ENCODE results near the gene CD69.
"Not testable (repeated sequence)": the region's sequence is repeated elsewhere in the genome, so short reads cannot be mapped to it uniquely, and the experiment has no call there.

The CD69 gene

DNA sequence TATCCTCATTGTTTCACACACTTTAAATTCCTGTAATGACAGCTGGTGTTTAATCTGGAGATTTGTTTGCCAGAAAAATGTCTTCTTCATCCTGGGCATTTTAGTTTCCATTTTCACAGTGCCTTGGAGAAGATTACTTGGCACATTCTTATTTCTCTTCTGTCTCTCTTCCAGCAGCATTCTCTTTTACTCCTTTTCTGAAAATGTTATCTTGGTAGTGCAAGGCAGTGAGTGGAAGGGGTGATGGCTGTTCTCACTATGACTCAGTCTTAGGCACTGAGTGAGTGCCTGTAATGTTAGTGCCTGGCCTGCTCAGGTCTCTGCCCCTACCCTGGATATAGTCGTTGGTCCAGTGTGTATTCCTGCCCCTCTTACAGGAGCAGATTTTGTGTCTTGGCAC, 40.9 kb downstream of the CD69 start:
- Histone ChIP-seq H3K36me3 (ENCODE audit: control insufficient read depth in 1 of 2, insufficient read depth in 2 of 2, low read depth in 1 of 2, low read length in 2 of 2) (no peaks in the 10 kb centered on the region), H3K14ac (ENCODE audit: low read length in 2 of 2) (no peak overlapping the region), H3K4me2 (ENCODE audit: low read length, poor library complexity, severe bottlenecking) (no peak overlapping the region), H3K9ac (ENCODE audit: low read length) (no peak overlapping the region), H3K4ac (ENCODE audit: low read depth in 1 of 2, low read length in 2 of 2) (no peak overlapping the region), H3K4me3 (ENCODE audit: insufficient read depth in 1 of 2, low read depth in 1 of 2, low read length in 2 of 2) (no peak overlapping the region), H3K79me1 (replicated peaks; ENCODE audit: low read length, poor library complexity, severe bottlenecking) (no peaks in the 10 kb centered on the region), H4K8ac (ENCODE audit: low read length) (peak overlapping the region; percentile 55), H3K18ac (ENCODE audit: low read depth in 1 of 2, low read length in 2 of 2) (peak overlapping the region in 1 of 2 experiments; percentile 16), H4K91ac (ENCODE audit: low read length) (peak overlapping the region; percentile 52), H3K4me1 (ENCODE audit: control insufficient read depth, insufficient read depth, low read depth, low read length) (no peaks in the 10 kb centered on the region), H2BK12ac (ENCODE audit: low read length in 2 of 2) (peak overlapping the region in 1 of 2 experiments; percentile 45), H3K27me3 (ENCODE audit: control insufficient read depth in 1 of 2, insufficient read depth in 1 of 2, low read length in 2 of 2) (no peaks in the 10 kb centered on the region), H2BK120ac (ENCODE audit: low read depth, low read length) (no peak overlapping the region), H2AK5ac (ENCODE audit: low read length, severe bottlenecking) (no peak overlapping the region), H3K23ac (ENCODE audit: low read length in 2 of 2) (no peak overlapping the region), H3K27ac (ENCODE audit: low read length, poor library complexity, severe bottlenecking) (no peak overlapping the region), H2BK5ac (ENCODE audit: low read depth, low read length, poor library complexity, severe bottlenecking) (no peak overlapping the region), H2AFZ (ENCODE audit: low read depth, low read length) (no peak overlapping the region), H3K9me3 (ENCODE audit: control insufficient read depth, low read length) (no peaks in the 10 kb centered on the region), H2BK15ac (ENCODE audit: low read depth, poor library complexity, severe bottlenecking) (no peak overlapping the region)
- 83% methylated on average over 1 of the region's 1 CpG for WGBS
- peak; percentile 14 for DNase-seq

DNA sequence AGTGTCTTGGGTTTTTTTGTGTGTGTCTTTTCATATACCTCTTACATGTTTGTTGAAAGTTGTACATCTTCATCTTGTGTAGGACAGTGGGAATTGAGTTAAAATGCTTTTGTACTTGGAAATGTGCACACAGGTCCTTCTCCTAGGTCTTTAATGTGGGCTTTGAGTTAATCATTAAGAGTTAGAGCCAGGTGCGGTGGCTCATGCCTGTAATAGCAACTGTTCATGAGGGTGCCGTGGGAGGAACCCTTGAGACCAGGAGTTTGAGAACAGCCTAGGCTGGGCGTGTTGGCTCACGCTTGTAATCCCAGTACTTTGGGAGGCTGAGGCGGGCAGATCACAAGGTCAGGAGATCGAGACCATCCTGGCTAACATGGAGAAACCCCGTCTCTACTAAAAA, 41.7 kb downstream of the CD69 start:
- no peak overlapping the region for H2AFZ ChIP-seq (ENCODE audit: low read depth, low read length)
- H4K91ac ChIP-seq (ENCODE audit: low read length), result no peak overlapping the region
- H2BK12ac ChIP-seq (ENCODE audit: low read length in 2 of 2), result no peak overlapping the region
- no peak overlapping the region for H3K4me2 ChIP-seq (ENCODE audit: low read length, poor library complexity, severe bottlenecking)
- no peak for DNase-seq
- no peak overlapping the region for H2AK5ac ChIP-seq (ENCODE audit: low read length, severe bottlenecking)
- H3K9me3 ChIP-seq (ENCODE audit: control insufficient read depth, low read length), result no peaks in the 10 kb centered on the region
- H3K36me3 ChIP-seq (ENCODE audit: control insufficient read depth in 1 of 2, insufficient read depth in 2 of 2, low read depth in 1 of 2, low read length in 2 of 2), result no peaks in the 10 kb centered on the region
- no peak overlapping the region for H3K4ac ChIP-seq (ENCODE audit: low read depth in 1 of 2, low read length in 2 of 2)
- no peaks in the 10 kb centered on the region for H3K4me1 ChIP-seq (ENCODE audit: control insufficient read depth, insufficient read depth, low read depth, low read length)
- 97% methylated on average over 7 of the region's 7 CpGs for WGBS
- H3K9ac ChIP-seq (ENCODE audit: low read length), result no peak overlapping the region
- no peak overlapping the region for H4K8ac ChIP-seq (ENCODE audit: low read length)
- H3K27ac ChIP-seq (ENCODE audit: low read length, poor library complexity, severe bottlenecking), result no peak overlapping the region
- no peak overlapping the region for H3K18ac ChIP-seq (ENCODE audit: low read depth in 1 of 2, low read length in 2 of 2)
- H2BK5ac ChIP-seq (ENCODE audit: low read depth, low read length, poor library complexity, severe bottlenecking), result no peak overlapping the region
- H3K23ac ChIP-seq (ENCODE audit: low read length in 2 of 2), result no peak overlapping the region
- H2BK120ac ChIP-seq (ENCODE audit: low read depth, low read length), result no peak overlapping the region
- H3K27me3 ChIP-seq (ENCODE audit: control insufficient read depth in 1 of 2, insufficient read depth in 1 of 2, low read length in 2 of 2), result no peaks in the 10 kb centered on the region
- H3K14ac ChIP-seq (ENCODE audit: low read length in 2 of 2), result no peak overlapping the region
- H2BK15ac ChIP-seq (ENCODE audit: low read depth, poor library complexity, severe bottlenecking), result no peak overlapping the region
- no peak overlapping the region for H3K4me3 ChIP-seq (ENCODE audit: insufficient read depth in 1 of 2, low read depth in 1 of 2, low read length in 2 of 2)
- no peaks in the 10 kb centered on the region for H3K79me1 ChIP-seq (replicated peaks; ENCODE audit: low read length, poor library complexity, severe bottlenecking)

DNA sequence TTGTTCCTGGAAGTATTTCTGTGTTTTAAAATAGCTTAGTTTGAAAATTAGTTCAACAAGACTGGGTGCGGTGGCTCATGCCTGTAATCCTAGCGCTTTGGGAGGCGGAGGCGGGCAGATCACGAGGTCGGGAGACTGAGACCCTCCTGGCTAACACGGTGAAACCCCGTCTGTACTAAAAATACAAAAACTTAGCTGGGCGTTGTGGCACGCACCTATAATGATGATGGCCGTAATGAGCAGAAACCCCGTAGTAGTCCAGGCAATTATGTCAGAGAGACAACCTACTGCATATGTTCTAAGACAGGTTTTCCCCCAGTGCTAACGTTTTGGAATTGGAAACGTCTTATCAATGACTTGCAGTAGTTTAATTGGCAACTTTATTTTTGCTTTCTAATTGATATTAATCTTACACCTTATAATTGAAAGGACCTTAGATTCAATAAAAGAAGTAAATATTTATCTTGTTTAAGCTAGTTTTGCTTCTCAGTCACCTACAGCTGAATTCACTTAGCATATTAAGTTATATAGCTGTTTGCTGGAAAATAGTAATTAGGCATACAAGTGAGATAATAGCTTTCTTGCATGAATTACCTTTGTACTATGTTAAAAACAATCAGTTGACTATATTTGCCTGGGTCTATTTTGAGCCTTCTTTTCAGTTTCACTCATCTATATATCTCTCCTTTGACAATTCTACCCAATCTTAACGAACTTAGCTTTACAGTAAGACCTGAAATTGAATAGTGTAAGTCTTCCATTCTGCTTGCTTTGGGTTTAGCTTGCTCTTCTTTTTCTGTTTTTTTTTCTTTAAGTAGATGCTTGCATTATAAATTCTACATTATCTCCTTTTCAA, 43.4 kb downstream of the CD69 start:
- H4K91ac ChIP-seq (ENCODE audit: low read length), result no peak overlapping the region
- no peak overlapping the region for H2BK15ac ChIP-seq (ENCODE audit: low read depth, poor library complexity, severe bottlenecking)
- H3K14ac ChIP-seq (ENCODE audit: low read length in 2 of 2), result no peak overlapping the region
- H3K27ac ChIP-seq (ENCODE audit: low read length, poor library complexity, severe bottlenecking), result no peak overlapping the region
- no peaks in the 10 kb centered on the region for H3K27me3 ChIP-seq (ENCODE audit: control insufficient read depth in 1 of 2, insufficient read depth in 1 of 2, low read length in 2 of 2)
- H3K9me3 ChIP-seq (ENCODE audit: control insufficient read depth, low read length), result no peaks in the 10 kb centered on the region
- H2BK120ac ChIP-seq (ENCODE audit: low read depth, low read length), result no peak overlapping the region
- H2BK5ac ChIP-seq (ENCODE audit: low read depth, low read length, poor library complexity, severe bottlenecking), result no peak overlapping the region
- no peak overlapping the region for H3K4me3 ChIP-seq (ENCODE audit: insufficient read depth in 1 of 2, low read depth in 1 of 2, low read length in 2 of 2)
- H2BK12ac ChIP-seq (ENCODE audit: low read length in 2 of 2), result no peak overlapping the region
- H3K9ac ChIP-seq (ENCODE audit: low read length), result no peak overlapping the region
- no peak overlapping the region for H4K8ac ChIP-seq (ENCODE audit: low read length)
- no peaks in the 10 kb centered on the region for H3K4me1 ChIP-seq (ENCODE audit: control insufficient read depth, insufficient read depth, low read depth, low read length)
- H3K18ac ChIP-seq (ENCODE audit: low read depth in 1 of 2, low read length in 2 of 2), result no peak overlapping the region
- WGBS, result 89% methylated on average over 12 of the region's 15 CpGs
- H3K4ac ChIP-seq (ENCODE audit: low read depth in 1 of 2, low read length in 2 of 2), result no peak overlapping the region
- DNase-seq, result no peak
- no peaks in the 10 kb centered on the region for H3K36me3 ChIP-seq (ENCODE audit: control insufficient read depth in 1 of 2, insufficient read depth in 2 of 2, low read depth in 1 of 2, low read length in 2 of 2)
- no peaks in the 10 kb centered on the region for H3K79me1 ChIP-seq (replicated peaks; ENCODE audit: low read length, poor library complexity, severe bottlenecking)
- no peak overlapping the region for H2AK5ac ChIP-seq (ENCODE audit: low read length, severe bottlenecking)
- H3K4me2 ChIP-seq (ENCODE audit: low read length, poor library complexity, severe bottlenecking), result no peak overlapping the region
- no peak overlapping the region for H2AFZ ChIP-seq (ENCODE audit: low read depth, low read length)
- no peak overlapping the region for H3K23ac ChIP-seq (ENCODE audit: low read length in 2 of 2)

DNA sequence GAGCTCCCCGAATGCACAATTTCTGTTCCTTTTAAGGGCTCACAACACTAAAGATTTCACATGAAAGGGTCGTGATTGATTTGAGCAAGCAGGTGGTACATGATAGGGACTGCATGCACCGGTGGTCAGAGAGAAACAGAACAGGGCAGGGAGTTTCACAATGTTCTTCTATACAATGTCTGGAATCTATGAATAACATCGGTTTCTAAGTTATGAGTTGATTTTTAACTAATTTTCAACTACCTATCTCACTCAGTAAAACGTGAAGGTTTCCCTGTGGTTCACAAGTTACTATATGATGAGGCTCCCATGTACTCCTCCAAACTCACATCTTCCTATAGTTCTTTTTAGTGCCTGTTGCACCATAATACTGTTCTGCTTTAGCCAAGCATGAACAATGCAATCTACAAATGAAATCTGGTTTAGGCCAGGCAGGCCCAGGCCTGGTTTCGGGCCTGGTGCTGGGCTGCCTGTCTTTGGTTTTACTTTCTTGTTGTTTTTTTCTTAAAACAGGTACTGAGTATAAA, 47.6 kb downstream of the CD69 start:
- not testable (repeated sequence) for H4K91ac ChIP-seq (ENCODE audit: low read length); H3K36me3 ChIP-seq (ENCODE audit: control insufficient read depth in 1 of 2, insufficient read depth in 2 of 2, low read depth in 1 of 2, low read length in 2 of 2); H3K9ac ChIP-seq (ENCODE audit: low read length); H3K4ac ChIP-seq (ENCODE audit: low read depth in 1 of 2, low read length in 2 of 2); H2BK120ac ChIP-seq (ENCODE audit: low read depth, low read length); H3K4me1 ChIP-seq (ENCODE audit: control insufficient read depth, insufficient read depth, low read depth, low read length); H3K23ac ChIP-seq (ENCODE audit: low read length in 2 of 2); H3K9me3 ChIP-seq (ENCODE audit: control insufficient read depth, low read length); H3K14ac ChIP-seq (ENCODE audit: low read length in 2 of 2); H2AFZ ChIP-seq (ENCODE audit: low read depth, low read length); DNase-seq; H2BK15ac ChIP-seq (ENCODE audit: low read depth, poor library complexity, severe bottlenecking); H2BK12ac ChIP-seq (ENCODE audit: low read length in 2 of 2); H3K27me3 ChIP-seq (ENCODE audit: control insufficient read depth in 1 of 2, insufficient read depth in 1 of 2, low read length in 2 of 2); H4K8ac ChIP-seq (ENCODE audit: low read length); H2BK5ac ChIP-seq (ENCODE audit: low read depth, low read length, poor library complexity, severe bottlenecking); H3K4me2 ChIP-seq (ENCODE audit: low read length, poor library complexity, severe bottlenecking); H3K18ac ChIP-seq (ENCODE audit: low read depth in 1 of 2, low read length in 2 of 2); H2AK5ac ChIP-seq (ENCODE audit: low read length, severe bottlenecking); H3K79me1 ChIP-seq (replicated peaks; ENCODE audit: low read length, poor library complexity, severe bottlenecking); H3K4me3 ChIP-seq (ENCODE audit: insufficient read depth in 1 of 2, low read depth in 1 of 2, low read length in 2 of 2)
- peak overlapping the region; percentile 66 for H3K27ac ChIP-seq (ENCODE audit: low read length, poor library complexity, severe bottlenecking)
- 93% methylated on average over 3 of the region's 6 CpGs for WGBS

Data from mesenchymal stem cell (in vitro differentiated cells and primary cell).